ENCODE data around the gene OR4C3. TPM values are rescaled to one million over a fixed set of nuclear protein-coding genes. Genes with fewer than 3 reads are reported as not detected.
A peak's percentile ranks its signal among the peaks of the same experiment; 100 is the strongest.
"Not testable (repeated sequence)": the region's sequence is repeated elsewhere in the genome, so short reads cannot be mapped to it uniquely, and the experiment has no call there.

Gene OR4C3
- not detected in 2 replicates for total RNA-seq

DNA sequence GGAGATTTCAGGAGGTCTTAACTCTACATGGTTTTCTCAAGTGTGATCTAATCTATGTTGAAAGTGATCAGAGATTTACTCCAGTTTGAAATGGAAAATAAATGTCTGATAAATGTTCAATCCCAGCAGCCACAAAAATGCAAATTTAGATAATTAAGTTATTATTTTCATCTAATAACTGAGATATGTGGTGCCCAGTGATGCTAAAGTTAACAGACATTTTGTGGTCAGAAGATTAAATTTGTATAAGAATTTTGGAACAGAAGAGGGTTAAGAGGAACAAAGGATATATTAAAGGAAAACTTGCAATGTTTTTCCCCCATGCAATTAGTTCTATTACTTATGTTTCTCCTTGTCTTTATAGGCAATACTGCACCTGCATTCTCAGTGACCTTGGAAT is at the start of gene OR4C3:
OR4C3 (plus strand) TSS at position 301 of the 400 bp plus-strand sequence. CDS start 102 bp downstream, outside the sequence.
- DNase-seq = not testable (repeated sequence)

DNA sequence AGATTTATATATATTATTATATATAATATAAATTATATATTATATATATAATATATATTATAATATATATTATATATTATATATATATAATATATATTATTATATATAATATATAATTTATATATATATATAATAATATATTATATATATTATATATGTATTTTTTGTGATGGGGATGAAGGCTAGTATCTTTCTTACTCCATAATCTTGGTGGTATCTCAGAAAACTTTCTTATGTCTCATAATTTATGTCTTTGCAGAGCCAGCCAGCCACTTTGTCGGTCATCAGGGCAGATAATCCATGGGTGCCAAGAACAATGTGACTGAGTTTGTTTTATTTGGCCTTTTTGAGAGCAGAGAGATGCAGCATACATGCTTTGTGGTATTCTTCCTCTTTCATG is 18.8 kb upstream of the OR4C3 start, which contains the start of gene OR4S1:
OR4S1 (plus strand) TSS at position 301 of the 400 bp plus-strand sequence; CDS start at position 301, 0 bp downstream.
- DNase-seq = no peak

DNA sequence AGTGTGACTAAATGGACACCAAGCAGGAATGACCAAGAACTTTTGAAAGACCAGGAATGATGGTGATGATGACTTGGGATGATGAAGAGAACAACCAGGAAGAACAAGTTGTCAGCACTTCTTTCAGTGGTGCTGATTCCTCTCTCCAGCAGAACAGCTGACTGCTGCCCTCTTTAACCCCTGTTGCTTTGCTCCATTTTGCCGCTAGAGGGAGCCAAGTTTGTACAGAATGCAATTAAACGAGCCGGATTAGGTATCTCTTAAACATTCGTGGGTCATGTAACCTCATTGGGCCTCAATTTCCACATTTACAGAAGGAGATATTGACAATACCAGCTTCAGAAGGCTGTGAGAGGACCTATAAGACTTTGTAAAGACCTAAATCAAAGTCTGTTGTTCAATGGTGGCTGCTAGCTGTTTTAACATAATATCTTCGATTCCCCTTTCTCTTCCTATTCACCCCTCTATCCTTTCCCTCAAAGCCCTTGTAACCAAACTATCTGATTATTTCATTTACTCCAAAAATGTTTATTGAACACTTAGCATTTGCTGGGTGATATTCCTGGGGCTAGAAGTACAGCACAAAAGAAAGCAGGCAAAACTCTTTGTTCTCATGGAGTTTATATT is 16.8 kb upstream of the OR4C3 start:
- DNase-seq = peak; percentile 71

DNA sequence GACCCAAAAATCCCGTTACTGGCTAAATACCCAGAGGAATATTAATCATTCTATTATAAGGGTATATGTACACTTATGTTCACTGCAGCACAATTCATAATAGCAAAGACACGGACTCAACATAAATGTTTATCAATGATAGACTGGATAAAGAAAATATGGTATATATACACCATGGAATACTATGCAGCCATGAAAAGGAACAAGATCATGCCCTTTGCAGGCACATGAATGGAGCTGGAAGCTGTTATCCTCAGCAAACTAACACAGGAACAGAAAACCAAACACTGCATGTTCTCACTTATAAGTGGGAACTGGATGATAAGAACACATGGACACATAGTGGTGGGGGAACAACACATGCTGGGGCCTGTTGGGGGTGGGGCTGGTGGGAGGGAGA is 11.1 kb upstream of the OR4C3 start:
- not testable (repeated sequence) for DNase-seq

DNA sequence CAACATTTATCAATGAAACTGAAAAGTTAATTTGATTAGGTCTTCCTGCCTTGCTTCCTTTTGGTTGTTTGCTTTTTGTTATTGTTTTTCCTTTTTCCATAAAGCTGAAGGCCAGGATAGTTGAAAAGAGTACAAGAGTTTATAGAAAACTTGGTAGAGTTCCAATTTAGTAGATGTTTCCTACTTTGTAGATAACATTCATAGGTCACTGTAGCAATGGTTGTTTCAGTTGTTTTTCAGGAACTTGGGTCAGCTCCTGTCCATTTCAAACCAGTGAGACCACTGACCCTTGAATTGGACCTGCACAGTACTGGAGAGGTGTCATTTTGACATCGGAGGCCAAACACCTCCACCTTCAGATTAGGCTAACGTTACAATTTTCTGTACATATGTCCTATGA is 4.9 kb upstream of the OR4C3 start:
- not testable (repeated sequence) for DNase-seq

DNA sequence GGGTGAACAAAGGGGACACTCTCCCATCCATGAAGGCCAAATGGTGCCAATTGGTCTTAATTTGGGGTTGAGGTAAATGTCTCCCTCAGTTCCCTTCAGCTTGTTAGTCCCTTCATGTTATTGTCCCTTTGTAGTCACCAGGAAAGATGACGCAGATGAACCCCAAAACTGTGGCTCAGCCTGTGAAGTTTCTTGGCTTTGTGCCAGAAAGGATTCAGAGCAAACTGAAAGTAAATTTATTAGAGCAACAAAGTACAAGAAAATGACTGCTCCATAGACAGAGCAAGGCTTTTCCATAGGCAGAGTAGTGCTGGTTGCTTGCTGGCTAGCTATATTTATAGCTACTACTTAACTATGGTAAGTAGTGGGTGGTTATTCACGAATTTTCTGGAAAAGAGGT is 16.7 kb downstream of the OR4C3 start:
- DNase-seq = no peak

DNA sequence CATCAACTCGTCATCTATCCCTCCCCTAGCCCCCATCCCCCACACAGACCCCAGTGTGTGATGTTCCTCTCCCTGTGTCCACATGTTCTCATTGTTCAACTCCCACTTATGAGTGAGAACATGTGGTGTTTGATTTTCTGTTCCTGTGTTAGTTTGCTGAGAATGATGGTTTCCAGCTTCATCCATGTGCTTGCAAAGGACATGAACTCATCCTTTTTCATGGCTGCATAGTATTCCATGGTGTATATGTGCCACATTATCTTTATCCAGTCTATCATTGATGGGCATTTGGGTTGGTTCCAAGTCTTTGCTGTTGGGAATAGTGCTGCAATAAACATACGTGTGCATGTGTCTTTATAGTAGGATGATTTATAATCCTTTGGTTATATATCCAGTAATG is 17.8 kb downstream of the OR4C3 start:
- not testable (repeated sequence) for DNase-seq

DNA sequence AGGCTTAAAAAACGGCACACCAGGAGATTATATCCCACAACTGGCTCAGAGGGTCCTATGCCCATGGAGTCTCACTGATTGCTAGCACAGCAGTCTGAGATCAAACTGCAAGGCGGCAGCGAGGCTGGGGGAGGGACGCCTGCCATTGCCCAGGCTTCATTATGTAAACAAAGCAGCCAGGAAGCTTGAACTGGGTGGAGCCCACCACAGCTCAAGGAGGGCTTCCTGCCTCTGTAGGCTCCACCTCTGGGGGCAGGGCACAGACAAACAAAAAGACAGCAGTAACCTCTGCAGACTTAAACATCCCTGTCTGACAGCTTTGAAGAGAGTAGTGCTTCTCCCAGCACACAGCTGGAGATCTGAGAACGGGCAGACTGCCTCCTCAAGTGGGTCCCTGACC is 21.6 kb downstream of the OR4C3 start:
- not testable (repeated sequence) for DNase-seq

DNA sequence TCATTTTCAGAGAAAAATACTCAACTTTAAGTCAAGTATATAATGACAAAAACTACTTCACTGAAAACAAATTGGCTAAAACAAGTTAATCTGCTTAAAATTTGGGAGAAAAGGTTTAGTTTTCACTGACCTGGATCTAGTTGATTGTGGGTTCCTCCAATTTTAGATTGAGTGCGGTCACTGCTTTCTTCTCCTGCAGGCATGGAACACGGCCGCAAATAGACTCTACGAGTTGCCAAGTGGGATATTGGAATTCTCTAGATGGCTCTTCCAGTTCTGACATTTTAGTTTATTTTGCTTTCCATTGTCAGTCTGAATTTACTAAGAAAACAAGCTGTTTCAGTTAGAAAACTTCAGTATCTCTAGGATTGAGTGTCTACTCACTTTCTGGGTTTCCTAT is 29.3 kb downstream of the OR4C3 start:
- no peak for DNase-seq

DNA sequence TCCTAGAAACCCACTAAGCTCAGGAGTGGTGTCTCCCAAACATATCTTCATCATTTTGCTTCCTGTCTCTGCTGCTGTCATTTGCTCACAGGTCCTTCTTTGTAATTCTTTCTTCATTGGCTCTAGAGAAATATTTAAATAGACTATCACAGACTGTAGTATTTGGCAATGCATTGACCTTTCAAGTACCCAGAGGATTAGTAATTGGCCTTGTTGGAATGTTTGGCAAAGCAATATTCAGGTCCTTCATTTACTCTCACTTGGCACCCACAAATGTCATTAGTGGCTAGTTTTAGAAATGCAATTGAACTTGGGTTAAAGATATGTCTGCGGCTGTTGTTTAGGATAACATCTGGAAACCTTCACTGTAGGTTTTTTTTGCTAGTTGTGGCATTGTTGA is 30.0 kb downstream of the OR4C3 start:
- DNase-seq = no peak

DNA sequence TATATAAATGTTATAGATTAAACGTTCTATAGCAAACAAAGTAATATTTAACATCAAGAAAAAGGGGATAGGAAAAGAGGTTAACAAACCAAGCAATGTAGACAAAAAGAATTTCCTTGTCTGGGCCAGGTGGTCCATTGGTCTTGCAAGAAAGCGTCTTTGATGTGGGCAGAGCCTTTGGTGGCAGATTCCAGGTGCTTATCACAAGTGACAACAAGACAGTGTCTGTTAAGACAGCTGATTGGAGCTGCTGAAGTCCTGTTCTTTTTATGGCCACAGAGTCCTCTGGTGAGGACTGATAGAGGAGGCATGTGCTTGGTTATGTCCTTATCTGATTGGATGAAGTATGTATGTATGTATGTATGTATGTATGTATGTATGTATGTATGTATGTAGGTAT is 36.6 kb downstream of the OR4C3 start:
- DNase-seq = not testable (repeated sequence)

DNA sequence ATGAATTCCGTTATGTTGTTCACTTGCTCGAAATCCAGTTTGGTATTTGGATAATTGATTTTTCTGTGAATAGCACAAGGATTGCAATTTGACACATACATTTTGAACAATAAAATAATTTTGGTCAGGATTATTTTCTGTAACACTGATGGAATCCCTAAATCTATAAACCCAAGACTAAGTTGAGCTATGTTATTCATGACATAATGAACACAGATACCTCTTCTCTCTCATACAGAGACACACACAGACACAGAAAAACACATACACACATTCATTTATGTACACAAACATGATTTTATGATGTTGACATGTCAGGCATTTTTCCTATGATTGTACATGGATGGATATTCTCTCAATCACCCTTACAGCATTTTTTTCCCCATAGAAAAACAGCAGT is 41.6 kb downstream of the OR4C3 start, which contains the start of gene OR4C5:
OR4C5 (minus strand) TSS at position 101 of the 400 bp plus-strand sequence; CDS start at position 101, 0 bp downstream.
- no peak for DNase-seq

Other genes with a start within 250 kb of the OR4C3 start
- not detected in 2 replicates for gene OR4B1, start 108.1 kb upstream of the OR4C3 start, total RNA-seq
- gene OR4X2, start 79.8 kb upstream of the OR4C3 start, total RNA-seq = not detected in 2 replicates
- not detected in 2 replicates for gene OR4X1, start 61.1 kb upstream of the OR4C3 start, total RNA-seq
- not detected in 2 replicates for gene OR4S1, start 18.7 kb upstream of the OR4C3 start, total RNA-seq
- gene OR4C5, start 41.5 kb downstream of the OR4C3 start, total RNA-seq = not detected in 2 replicates
- gene OR4A47, start 163.9 kb downstream of the OR4C3 start, total RNA-seq = not detected in 2 replicates